ENCODE results near the gene NELFB.

NELFB gene

GRCh38 chr9:137321726-137322361 is 66.7 kb downstream of the NELFB start:
- TF ChIP-seq CTCF (IDR thresholded peaks at IDR 0.05; ENCODE audit: borderline replicate concordance, control extremely low read depth, extremely low read depth, insufficient read depth, missing control alignments), result no peak
- peak; percentile 24 for DNase-seq (ENCODE audit: low spot score)
- in situ Hi-C loops (cut with MboI; ENCODE audit: low sequenced_read_pairs, unreplicated experiment), result no loop called here

All from GM13976 (cell line).